ENCODE data around the gene EIF4G3. TPM values are rescaled to one million over a fixed set of nuclear protein-coding genes. Genes with fewer than 3 reads are reported as not detected.

Gene EIF4G3
- total and polyA plus RNA-seq, 12 donors: 13.3 to 50.2 (median 36.1) TPM

GRCh38 chr1:21189906-21190500 lies 13.3 kb upstream of the EIF4G3 start:
- TF ChIP-seq CTCF (IDR thresholded peaks at IDR 0.05): no peak
- H3K9me3 ChIP-seq: peaks cover 0 to 4% (median 0%) of the 10 kb centered on the region in 11 donors
- intact Hi-C loops (cut with DNase I): loop anchor here in 4 of 10 donors (5.0 to 10.0 kb wide), 4 partner anchors 118 to 405 kb away; partner anchors contain the start of gene HP1BP3 (in 1 of the 4)
- H3K4me1 ChIP-seq: peaks cover 0 to 26% (median 14%) of the 10 kb centered on the region in 9 donors
- no peak for ATAC-seq
- H3K4me3 ChIP-seq: no peak overlapping the region
- H3K27me3 ChIP-seq: no peaks in the 10 kb centered on the region
- no peak overlapping the region for H3K27ac ChIP-seq
- no peaks in the 10 kb centered on the region for H3K36me3 ChIP-seq
- 95% methylated on average over 1 of the region's 1 CpG for WGBS, 2 donors
- DNase-seq: no peak

GRCh38 chr1:21189421-21189820 lies 12.7 kb upstream of the EIF4G3 start:
- WGBS, 2 donors: 69% methylated on average over 3 of the region's 3 CpGs
- DNase-seq (no peak), ATAC-seq (no peak)
- Histone ChIP-seq H3K4me1 (peaks cover 0 to 26% (median 14%) of the 10 kb centered on the region in 9 donors), H3K4me3 (no peak overlapping the region), H3K9me3 (peaks cover 0 to 4% (median 0%) of the 10 kb centered on the region in 11 donors), H3K27me3 (no peaks in the 10 kb centered on the region), H3K27ac (no peak overlapping the region), H3K36me3 (no peaks in the 10 kb centered on the region)
- intact Hi-C loops (cut with DNase I): loop anchor here in 1 of 10 donors (5.0 kb wide), 1 partner anchor 117 kb away; no protein-coding TSS in a partner anchor
- no peak for TF ChIP-seq CTCF (IDR thresholded peaks at IDR 0.05)

- Histone ChIP-seq H3K36me3 (no peaks in the 10 kb centered on the region), H3K9me3 (peaks cover 0 to 4% (median 0%) of the 10 kb centered on the region in 11 donors), H3K4me3 (no peak overlapping the region), H3K27me3 (no peaks in the 10 kb centered on the region), H3K4me1 (peaks cover 0 to 35% (median 14%) of the 10 kb centered on the region in 9 donors), H3K27ac (no peak overlapping the region)
- no peak for TF ChIP-seq CTCF (IDR thresholded peaks at IDR 0.05)
- WGBS, 2 donors: 90 to 96% methylated on average over 3 of the region's 3 CpGs
- intact Hi-C loops (cut with DNase I): loop anchor here in 1 of 10 donors (5.0 kb wide), 1 partner anchor 116 kb away; no protein-coding TSS in a partner anchor
- DNase-seq: no peak
- ATAC-seq: no peak
Observed at GRCh38 chr1:21188235-21188634, 11.5 kb upstream of the EIF4G3 start.

GRCh38 chr1:21185221-21185731 lies 8.6 kb upstream of the EIF4G3 start:
- no peak for TF ChIP-seq CTCF (IDR thresholded peaks at IDR 0.05)
- peaks cover 0 to 38% (median 2%) of the 10 kb centered on the region in 9 donors for H3K4me1 ChIP-seq
- intact Hi-C loops (cut with DNase I): loop anchor here in 1 of 10 donors (5.0 kb wide), 1 partner anchor 113 kb away; no protein-coding TSS in a partner anchor
- peaks cover 0 to 4% (median 0%) of the 10 kb centered on the region in 11 donors for H3K9me3 ChIP-seq
- 92 to 95% methylated on average over 5 of the region's 5 CpGs for WGBS, 2 donors
- H3K27me3 ChIP-seq: no peaks in the 10 kb centered on the region
- H3K4me3 ChIP-seq: no peak overlapping the region
- H3K36me3 ChIP-seq: no peaks in the 10 kb centered on the region
- no peak for DNase-seq
- ATAC-seq: no peak
- H3K27ac ChIP-seq: no peak overlapping the region
